Peyer's patch (tissue), 4 donors: Measurements from ENCODE around the gene ARL15.

ENCODE experiments used
- POLR2A ChIP-seq, 2 donors: fragments of 450-650 bp; IDR thresholded peaks; one replicate each; pipeline ENCODE4 v1.5.1; 2017; ENCODE audit warnings: antibody characterized with exemption in 2 of 2, mild to moderate bottlenecking in 2 of 2, moderate library complexity in 2 of 2
- TF ChIP-seq, protein P1 (sequence below), 6 experiments: fragments of 450-650 bp in 4 of 6; fragments of 200-600 bp in 2 of 6; sonication (generic) in 1 of 6; IDR thresholded peaks; one replicate each; pipeline ENCODE4 v1.5.1; 2017 to 2019; ENCODE audit warnings: antibody characterized with exemption in 6 of 6, mild to moderate bottlenecking in 3 of 6, moderate library complexity in 1 of 6

GRCh38 chr5:54187694-54188093 is 122.7 kb downstream of the ARL15 start:
- TF ChIP-seq, protein P1, sequence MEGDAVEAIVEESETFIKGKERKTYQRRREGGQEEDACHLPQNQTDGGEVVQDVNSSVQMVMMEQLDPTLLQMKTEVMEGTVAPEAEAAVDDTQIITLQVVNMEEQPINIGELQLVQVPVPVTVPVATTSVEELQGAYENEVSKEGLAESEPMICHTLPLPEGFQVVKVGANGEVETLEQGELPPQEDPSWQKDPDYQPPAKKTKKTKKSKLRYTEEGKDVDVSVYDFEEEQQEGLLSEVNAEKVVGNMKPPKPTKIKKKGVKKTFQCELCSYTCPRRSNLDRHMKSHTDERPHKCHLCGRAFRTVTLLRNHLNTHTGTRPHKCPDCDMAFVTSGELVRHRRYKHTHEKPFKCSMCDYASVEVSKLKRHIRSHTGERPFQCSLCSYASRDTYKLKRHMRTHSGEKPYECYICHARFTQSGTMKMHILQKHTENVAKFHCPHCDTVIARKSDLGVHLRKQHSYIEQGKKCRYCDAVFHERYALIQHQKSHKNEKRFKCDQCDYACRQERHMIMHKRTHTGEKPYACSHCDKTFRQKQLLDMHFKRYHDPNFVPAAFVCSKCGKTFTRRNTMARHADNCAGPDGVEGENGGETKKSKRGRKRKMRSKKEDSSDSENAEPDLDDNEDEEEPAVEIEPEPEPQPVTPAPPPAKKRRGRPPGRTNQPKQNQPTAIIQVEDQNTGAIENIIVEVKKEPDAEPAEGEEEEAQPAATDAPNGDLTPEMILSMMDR (IDR thresholded peaks at IDR 0.05), result no peak
- TF ChIP-seq POLR2A (IDR thresholded peaks at IDR 0.05), result no peak
